ENCODE measurements around the gene CACHD1. TPM values are rescaled to one million over a fixed set of nuclear protein-coding genes. Genes with fewer than 3 reads are reported as not detected.

The CACHD1 gene
- total and polyA plus RNA-seq, 2 of the 8 experiments (the other 6 are each of a cell fraction or from before 2014, with no cell fraction given): 22.2 to 42.5 TPM

DNA sequence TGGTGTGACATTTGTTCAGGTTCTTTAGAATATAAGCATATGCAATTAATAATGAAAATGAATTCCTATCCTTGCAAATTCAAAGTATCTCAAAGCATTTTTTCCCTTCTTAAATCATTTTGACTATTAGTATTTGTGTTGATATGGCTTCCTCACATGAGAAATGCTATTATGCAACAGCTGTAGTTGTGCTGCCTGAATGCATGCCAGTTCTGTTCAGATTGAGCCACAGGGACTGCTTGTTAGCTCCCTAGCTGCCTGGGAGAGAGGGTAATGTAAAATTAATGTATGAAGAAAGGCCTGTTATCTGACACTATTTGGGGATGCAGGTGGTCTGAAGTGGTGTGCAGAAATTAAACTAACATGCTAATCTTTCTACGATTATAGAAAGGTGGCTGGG, 45.5 kb downstream of the CACHD1 start:
- no peak overlapping the region for H4K8ac ChIP-seq (ENCODE audit: extremely low read depth, insufficient read depth, low read length)
- H3K79me1 ChIP-seq (ENCODE audit: low read depth, low read length): peaks cover 6% of the 10 kb centered on the region; the same call in 1 of the 2 replicates
- H3K4me3 ChIP-seq (ENCODE audit: extremely low read depth in 1 of 4, insufficient read depth in 2 of 4, low read depth in 3 of 4, low read length in 4 of 4): no peak overlapping the region
- ChIA-PET CTCF (ENCODE audit: partially characterized antibody) (interaction anchor here (1.6 to 3.1 kb wide), 2 partner anchors 23 to 37 kb away, joined by 4 to 14 read pairs; no protein-coding TSS in a partner anchor), POLR2A (ENCODE audit: partially characterized antibody) (interaction anchor here (0.7 to 1.3 kb wide), 3 partner anchors 17 to 26 kb away, joined by 3 read pairs; no protein-coding TSS in a partner anchor)
- H3K9me3 ChIP-seq (ENCODE audit: insufficient read depth in 2 of 2, low read depth in 1 of 2, low read length in 1 of 2): no peaks in the 10 kb centered on the region
- FAIRE-seq: no peak
- H3K18ac ChIP-seq (ENCODE audit: extremely low read depth, low read length): no peak overlapping the region
- peaks cover 0 to 1% (median 0%) of the 10 kb centered on the region in 4 experiments; a peak in 1 of 7 replicates for H3K27me3 ChIP-seq (replicated peaks in 1 of 4; ENCODE audit: control insufficient read depth in 3 of 4, extremely low read depth in 1 of 4, insufficient read depth in 3 of 4, low read length in 3 of 4)
- H2BK15ac ChIP-seq (ENCODE audit: low read length): no peak overlapping the region
- peaks cover 4 to 34% (median 24%) of the 10 kb centered on the region in 4 experiments for H3K4me1 ChIP-seq (replicated peaks in 1 of 4; ENCODE audit: control insufficient read depth in 3 of 4, insufficient read depth in 4 of 4, low read length in 3 of 4)
- no peak for DNase-seq (ENCODE audit: low read depth in 1 of 2, low spot score in 2 of 2)
- no peak overlapping the region for H4K91ac ChIP-seq (replicated peaks; ENCODE audit: insufficient read length, low read length)
- no peak overlapping the region for H2BK120ac ChIP-seq (replicated peaks; ENCODE audit: low read depth, low read length)
- no peaks in the 10 kb centered on the region for H3K23me2 ChIP-seq (ENCODE audit: low read depth, low read length)
- no peak overlapping the region for H3K14ac ChIP-seq (ENCODE audit: insufficient read length)
- H3K27ac ChIP-seq (ENCODE audit: low read depth, low read length): no peak overlapping the region
- H4K5ac ChIP-seq (ENCODE audit: insufficient read length, low read depth, low read length): no peak overlapping the region
- H2AFZ ChIP-seq (ENCODE audit: low read length): no peak overlapping the region
- no peak overlapping the region for H2BK5ac ChIP-seq (ENCODE audit: low read depth, low read length)
- H3K4me2 ChIP-seq (ENCODE audit: insufficient read depth in 1 of 2, low read depth in 2 of 2, low read length in 2 of 2): no peak overlapping the region
- H3K56ac ChIP-seq (replicated peaks; ENCODE audit: insufficient read length, low read depth, low read length): no peak overlapping the region
- no peaks in the 10 kb centered on the region for H3K36me3 ChIP-seq (ENCODE audit: control insufficient read depth in 2 of 4, insufficient read depth in 4 of 4, low read length in 3 of 4)
- H2AK5ac ChIP-seq (ENCODE audit: low read depth, low read length): no peak overlapping the region
- H2BK20ac ChIP-seq (ENCODE audit: low read length): no peak overlapping the region
- peaks cover 16 to 31% of the 10 kb centered on the region in 2 experiments for H4K20me1 ChIP-seq (replicated peaks in 1 of 2; ENCODE audit: control insufficient read depth in 1 of 2, insufficient read depth in 2 of 2, low read length in 2 of 2)
- peaks cover 0 to 99% of the 10 kb centered on the region in 2 experiments; a peak in 3 of 4 replicates for H3K79me2 ChIP-seq (ENCODE audit: control insufficient read depth in 1 of 2, insufficient read depth in 2 of 2, low read length in 2 of 2)
- TF ChIP-seq HDAC6 (IDR thresholded peaks at IDR 0.05; ENCODE audit: low read depth, low read length): no peak
- TF ChIP-seq CHD2 (IDR thresholded peaks at IDR 0.05; ENCODE audit: low read length): no peak
- TF ChIP-seq, protein P1, sequence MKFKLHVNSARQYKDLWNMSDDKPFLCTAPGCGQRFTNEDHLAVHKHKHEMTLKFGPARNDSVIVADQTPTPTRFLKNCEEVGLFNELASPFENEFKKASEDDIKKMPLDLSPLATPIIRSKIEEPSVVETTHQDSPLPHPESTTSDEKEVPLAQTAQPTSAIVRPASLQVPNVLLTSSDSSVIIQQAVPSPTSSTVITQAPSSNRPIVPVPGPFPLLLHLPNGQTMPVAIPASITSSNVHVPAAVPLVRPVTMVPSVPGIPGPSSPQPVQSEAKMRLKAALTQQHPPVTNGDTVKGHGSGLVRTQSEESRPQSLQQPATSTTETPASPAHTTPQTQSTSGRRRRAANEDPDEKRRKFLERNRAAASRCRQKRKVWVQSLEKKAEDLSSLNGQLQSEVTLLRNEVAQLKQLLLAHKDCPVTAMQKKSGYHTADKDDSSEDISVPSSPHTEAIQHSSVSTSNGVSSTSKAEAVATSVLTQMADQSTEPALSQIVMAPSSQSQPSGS (IDR thresholded peaks at IDR 0.05; ENCODE audit: low read length): no peak
- peak; percentile 70 for TF ChIP-seq CEBPB (IDR thresholded peaks at IDR 0.05; ENCODE audit: low read depth, low read length)
- no peak for TF ChIP-seq POU5F1 (IDR thresholded peaks at IDR 0.05; ENCODE audit: low read depth, low read length)
- H2BK12ac ChIP-seq (ENCODE audit: low read depth, low read length): no peak overlapping the region
- no peak overlapping the region for H3K9ac ChIP-seq (replicated peaks in 1 of 4; ENCODE audit: extremely low read depth in 1 of 4, low read depth in 3 of 4, low read length in 3 of 4)
- WGBS, 2 experiments (ENCODE audit: extremely low coverage in 1 of 2, insufficient coverage in 1 of 2, insufficient read length in 1 of 2, insufficient replicate concordance in 2 of 2, low coverage in 1 of 2, low lambda C conversion rate in 2 of 2, missing lambda C conversion rate in 1 of 2): 0% methylated on average over 1 of the region's 1 CpG; no CpG with 5 or more reads in 1 of the 2 experiments
- no peak overlapping the region for H3K23ac ChIP-seq (ENCODE audit: insufficient read length)
- H3K4ac ChIP-seq (replicated peaks; ENCODE audit: insufficient read length, low read depth, low read length): no peak overlapping the region

Measured in H1 (cell line).